ENCODE data around the gene TNNI2. TPM values are rescaled to one million over a fixed set of nuclear protein-coding genes. Genes with fewer than 3 reads are reported as not detected.
A peak's percentile ranks its signal among the peaks of the same experiment; 100 is the strongest.

The TNNI2 gene
- total RNA-seq, 1 donor from 2014 or later, result not detected

DNA sequence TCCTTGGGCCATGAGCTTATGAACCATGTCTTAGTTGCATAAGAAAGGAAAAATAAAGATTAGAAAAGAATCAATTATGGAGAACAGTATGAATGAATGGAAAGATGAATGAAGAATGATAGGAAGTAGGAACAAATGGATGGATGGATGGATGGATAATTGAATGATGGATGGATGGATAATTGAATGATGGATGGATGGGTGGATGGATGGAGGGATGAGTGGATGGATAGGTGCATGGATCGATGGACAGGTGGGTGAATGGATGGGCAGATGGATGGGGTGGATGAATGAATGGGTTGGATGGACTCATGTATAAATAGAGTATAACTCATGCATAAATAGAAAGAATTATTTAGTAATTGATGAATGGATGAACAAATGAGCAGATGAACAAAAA lies 21.3 kb downstream of the TNNI2 start:
- no peak for DNase-seq (ENCODE audit: low read depth, low spot score)

DNA sequence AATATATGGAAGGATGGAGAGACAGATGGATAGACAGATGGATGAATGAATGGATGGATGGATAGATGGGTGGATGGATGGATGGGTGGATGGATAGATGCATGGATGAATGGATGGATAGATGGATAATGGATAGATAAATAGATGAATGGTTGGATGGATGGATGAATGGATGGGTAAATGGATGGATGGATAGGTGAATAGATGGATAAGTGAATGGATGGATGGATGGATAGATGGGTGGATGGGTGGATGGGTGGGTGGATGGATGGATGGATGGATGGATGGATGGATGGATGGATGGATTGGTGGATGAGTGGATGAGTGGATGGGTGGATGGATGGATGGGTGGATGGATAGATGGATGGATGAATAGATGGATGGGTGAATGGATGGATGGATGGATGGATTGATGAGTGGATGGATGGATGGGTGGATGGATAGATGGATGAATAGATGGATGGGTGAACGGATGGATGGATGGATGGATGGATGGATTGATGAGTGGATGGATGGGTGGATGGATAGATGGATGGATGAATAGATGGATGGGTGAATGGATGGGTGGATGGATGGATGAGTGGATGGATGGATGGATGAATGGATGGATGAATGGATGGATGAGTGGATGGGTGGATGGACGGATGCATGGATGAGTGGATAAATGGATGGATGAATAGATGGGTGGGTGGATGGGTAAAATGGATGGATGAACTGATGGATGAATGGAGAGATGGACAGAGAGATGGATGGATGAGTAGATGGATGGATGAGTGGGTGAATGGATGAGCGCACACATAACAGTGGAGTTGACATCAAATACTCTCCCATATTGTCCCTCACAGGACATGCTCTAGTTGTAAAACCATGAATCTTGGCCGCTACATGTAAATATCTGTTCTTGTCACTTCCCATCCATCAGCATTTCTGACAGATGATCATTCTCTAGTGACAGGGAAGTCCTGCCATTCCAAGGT lies 22.9 kb downstream of the TNNI2 start:
- no peak for DNase-seq (ENCODE audit: low read depth, low spot score)

DNA sequence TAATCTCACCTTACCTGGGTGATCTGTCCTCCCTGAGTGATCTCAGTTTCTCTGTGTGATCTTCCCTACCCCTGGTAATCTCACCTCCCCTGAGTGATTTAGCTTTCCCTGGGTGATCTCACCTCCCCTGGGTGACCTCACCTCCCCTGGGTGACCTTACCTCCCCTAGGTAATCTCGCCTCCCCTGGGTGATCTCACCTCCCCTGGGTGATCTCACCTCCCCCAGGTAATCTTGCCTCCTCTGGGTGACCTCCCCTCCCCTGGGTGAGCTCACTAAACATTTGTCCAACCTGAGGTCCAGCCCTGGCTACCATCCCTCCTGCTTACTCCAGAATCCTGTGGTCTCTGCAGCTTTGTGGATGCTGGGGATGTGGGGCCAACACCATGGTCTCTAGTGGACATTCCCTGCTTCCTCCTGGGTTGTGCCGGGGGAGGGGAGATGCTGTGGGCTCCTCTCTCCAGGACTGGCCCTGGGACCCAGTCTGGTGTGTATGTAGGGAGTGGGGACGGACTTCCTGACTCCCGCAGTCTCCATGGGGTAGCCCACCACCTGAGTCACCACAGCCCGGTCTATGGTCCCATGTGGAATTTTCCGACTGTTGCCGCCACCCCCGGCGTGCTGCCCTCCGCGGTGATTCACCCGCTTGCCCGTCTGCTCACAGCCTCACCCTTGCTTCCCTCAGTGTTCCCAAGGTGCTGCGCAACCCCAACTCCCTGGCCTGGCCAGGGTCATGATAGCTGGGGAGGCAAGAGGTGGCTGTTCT lies 24.0 kb downstream of the TNNI2 start:
- no peak for DNase-seq (ENCODE audit: low read depth, low spot score)

- peak; percentile 63 for DNase-seq (ENCODE audit: low read depth, low spot score)
Observed at GRCh38 chr11:1863352-1864216, 24.8 kb downstream of the TNNI2 start.

DNA sequence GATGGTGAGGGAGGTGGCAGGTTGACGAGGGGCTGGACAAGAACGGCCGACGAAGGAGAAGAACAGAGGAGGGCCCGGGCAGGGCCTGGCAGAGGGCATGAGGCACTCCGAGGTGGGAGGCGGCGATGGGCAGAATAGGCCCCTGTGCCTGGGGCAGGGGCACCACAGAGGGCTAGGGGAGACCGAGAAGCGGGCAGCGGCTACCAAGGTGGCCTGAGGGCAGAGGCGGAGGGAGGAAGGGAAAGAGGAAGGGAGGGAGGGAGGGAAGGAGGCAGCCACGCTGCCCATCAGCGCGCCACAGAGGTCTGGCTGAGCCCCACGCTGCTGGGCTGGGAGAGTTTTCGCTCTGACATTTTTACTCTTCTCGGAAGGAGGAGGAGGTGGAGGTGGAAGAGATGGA lies 25.4 kb downstream of the TNNI2 start:
- no peak for DNase-seq (ENCODE audit: low read depth, low spot score)

DNA sequence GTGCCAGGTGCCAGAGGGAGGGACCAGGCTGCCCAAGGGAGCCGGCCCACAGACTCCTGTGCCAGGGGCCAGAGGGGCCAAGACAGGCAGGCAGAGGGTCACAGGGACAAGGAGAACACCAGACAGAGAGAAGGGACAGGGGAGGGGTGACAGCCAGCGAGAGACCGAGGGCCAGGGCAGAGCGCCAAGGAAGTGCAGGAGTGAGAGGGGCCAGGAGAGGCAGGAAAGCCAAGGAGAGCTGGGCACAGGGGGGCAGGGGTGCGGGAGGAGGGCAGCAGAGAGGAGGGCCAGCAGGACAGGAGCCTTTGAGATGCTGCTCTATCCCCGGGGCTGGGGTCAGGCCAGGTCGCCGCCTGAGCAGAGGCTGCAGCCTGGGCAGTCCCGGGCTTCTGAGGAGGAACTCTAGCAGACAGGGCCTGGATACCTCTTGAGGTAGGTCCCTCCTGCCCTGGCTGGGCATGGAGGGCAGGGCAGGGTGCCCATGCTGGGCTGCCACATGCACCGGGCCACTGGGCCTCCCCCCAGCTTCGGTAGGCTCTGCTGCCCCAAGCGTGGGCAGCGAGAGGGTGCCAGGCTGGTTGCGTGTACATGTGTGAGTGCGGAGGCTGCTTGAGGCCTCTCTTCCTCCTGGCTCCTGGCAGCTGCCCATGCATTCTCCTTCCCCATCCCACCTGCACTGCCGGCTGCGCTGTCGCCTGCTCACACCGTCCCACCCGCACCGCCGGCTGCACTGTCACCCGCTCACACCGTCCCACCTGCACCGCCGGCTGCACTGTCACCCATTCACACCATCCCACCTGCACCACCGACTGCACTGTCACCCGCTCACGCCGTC lies 26.3 kb downstream of the TNNI2 start:
- DNase-seq (ENCODE audit: low read depth, low spot score), result no peak

DNA sequence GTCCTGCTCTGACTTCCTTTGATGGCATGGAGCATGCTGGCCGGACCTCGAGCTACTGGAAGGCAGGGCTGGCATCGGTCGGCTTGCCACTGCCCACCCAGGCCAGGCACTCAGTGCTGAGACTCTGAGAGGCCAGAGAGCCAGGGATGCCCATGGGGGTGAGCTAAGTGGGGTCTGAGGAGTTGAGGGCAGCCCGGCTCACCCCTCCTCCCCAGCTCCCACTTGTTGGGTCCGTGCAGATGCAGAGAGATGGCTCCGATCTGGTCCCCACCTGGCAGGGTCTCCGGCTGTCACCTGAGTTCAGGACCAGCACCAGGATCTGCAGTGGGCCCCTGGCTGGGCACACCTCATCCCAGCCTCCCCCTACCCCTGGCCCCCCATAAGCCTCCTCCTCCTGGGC lies 27.4 kb downstream of the TNNI2 start:
- DNase-seq (ENCODE audit: low read depth, low spot score), result no peak

DNA sequence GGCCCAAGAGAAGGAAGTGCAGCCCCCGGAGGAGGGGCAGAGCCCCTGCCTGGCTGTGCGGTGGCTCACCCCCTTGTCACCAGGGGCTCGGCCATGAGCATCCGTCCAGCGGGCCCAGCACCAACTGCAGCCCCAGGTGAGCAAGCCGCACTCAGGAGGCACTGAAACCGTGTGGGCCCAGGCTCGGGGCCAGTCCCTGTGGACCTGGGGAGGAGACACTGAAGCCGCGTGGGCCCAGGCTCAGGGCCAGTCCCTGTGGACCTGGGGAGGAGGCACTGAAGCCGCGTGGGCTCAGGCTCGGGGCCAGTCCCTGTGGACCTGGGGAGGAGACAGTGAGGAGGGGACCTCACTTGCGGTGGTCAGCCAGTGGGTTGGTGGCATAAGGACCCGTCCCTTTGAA lies 28.0 kb downstream of the TNNI2 start:
- no peak for DNase-seq (ENCODE audit: low read depth, low spot score)

GRCh38 chr11:1867381-1867780 lies 28.6 kb downstream of the TNNI2 start:
- no peak for DNase-seq (ENCODE audit: low read depth, low spot score)

GRCh38 chr11:1868056-1868635 lies 29.4 kb downstream of the TNNI2 start:
- no peak for DNase-seq (ENCODE audit: low read depth, low spot score)

DNA sequence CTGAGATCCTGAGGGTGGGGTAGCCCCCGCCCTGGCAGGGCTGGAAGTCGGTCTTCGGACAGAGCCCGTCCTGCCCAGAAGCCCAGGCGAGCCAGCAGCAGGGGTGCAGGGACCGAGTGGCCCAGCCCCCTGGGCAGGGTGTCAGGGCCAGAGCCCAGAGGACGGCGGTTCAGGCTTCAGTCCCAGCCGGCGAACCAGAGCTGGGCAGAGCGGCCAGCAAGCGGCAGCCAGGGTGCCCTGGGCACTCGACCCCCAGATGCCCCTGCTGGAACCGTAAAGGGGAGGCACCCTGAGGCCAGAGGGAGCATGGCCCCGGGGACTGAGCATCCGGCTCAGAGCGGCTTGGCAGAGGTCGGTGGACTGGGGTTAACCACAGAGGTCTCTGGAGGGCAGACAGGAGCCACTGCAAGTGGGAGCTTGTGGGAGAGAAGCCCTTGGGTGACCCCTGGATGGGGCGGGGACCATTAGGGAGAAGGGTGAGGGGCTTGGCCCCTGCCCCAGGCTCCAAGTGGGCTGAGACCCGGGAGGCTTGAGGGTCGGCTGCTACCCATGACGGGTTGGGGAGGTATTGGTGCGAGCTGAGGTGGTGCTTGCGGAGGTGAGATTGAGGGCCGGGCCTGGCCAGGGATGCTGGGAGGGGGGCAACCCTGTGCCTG lies 30.0 kb downstream of the TNNI2 start:
- DNase-seq (ENCODE audit: low read depth, low spot score), result no peak

DNA sequence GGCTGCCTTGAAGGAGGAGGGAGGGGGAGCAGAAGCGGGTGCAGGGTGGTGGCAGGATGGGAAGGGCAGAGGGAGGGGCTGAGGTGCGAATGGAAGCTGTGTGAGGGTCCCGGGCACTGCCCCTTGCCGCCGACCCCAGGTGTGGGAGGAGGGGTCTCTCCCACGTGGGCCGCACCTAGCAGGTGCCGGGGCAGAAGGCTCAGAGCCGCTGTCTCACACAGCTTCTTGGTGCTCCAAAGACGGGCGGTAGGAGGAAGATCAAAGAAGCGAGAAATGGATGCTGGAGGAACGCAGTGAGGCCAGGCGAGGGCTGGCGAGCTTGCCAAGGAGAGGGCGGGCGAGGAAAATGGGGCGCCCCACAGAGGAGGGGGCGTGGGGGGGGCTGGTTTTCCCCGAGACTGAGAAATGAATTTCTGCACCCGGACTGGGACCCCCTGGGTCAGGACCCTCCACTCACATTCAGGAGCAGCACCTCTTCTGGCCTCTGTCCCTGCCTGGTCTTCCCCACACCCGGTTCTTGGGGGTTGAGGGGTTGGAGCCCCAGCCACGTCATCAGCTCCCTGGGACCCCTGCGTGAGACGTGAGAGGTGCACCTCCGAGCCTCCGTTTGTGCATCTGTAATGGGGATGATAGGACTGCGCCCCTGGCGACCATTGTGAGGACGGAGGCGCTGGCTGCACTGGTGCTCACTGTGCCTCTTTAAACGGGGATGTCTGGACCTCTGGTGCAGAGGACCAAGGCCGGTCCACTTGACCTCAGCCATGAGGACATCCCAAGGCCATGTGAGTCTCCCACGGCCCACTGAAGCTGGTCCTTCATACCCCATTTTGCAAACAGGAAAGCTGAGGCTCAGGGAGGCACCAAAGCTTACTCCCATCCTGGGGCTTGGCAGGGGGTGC lies 30.9 kb downstream of the TNNI2 start:
- no peak for DNase-seq (ENCODE audit: low read depth, low spot score)

GRCh38 chr11:1870326-1870696 lies 31.5 kb downstream of the TNNI2 start:
- no peak for DNase-seq (ENCODE audit: low read depth, low spot score)

DNA sequence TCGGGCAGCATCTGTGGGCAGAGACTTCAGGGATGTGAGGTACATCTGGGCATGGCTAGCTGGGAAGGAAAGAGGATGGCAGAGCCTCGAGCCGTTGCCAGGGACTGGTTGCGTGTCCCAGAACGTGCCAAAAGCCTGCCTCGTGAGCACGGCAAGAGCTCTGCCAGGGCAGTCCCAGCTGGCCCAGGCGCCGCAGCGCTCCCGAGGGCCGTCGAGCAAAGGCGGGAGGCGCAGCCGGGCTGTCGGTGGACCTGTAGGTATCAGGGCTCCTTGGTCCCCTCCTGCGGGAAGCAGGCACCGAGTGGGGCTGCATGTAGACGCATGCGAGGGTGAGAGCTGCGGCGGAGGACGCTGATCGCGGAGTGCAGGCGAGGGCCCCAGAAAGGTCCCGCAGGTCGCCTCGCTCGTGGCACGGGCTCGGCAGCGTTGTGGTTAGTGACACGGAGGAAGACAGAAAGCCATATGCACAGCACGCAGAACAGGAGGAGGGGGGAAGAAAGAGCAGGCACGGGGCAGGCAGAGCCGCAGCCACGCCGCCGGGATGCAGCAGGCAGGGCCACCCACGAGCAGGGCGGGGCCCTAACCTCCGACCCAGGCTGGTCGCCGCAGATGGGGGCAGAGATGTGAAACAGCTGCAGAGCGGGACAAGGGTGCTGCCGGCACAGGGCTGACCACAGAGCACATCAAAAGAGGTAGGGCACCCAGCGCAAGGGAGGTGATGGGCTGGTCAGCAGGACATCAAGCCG lies 32.1 kb downstream of the TNNI2 start:
- DNase-seq (ENCODE audit: low read depth, low spot score), result no peak

GRCh38 chr11:1871531-1871930 lies 32.8 kb downstream of the TNNI2 start:
- no peak for DNase-seq (ENCODE audit: low read depth, low spot score)

- no peak for DNase-seq (ENCODE audit: low read depth, low spot score)
Observed at GRCh38 chr11:1872267-1872985, 33.6 kb downstream of the TNNI2 start.

GRCh38 chr11:1873048-1873812 lies 34.4 kb downstream of the TNNI2 start:
- no peak for DNase-seq (ENCODE audit: low read depth, low spot score)
